ENCODE results near the gene MYO1B.

Gene MYO1B

DNA sequence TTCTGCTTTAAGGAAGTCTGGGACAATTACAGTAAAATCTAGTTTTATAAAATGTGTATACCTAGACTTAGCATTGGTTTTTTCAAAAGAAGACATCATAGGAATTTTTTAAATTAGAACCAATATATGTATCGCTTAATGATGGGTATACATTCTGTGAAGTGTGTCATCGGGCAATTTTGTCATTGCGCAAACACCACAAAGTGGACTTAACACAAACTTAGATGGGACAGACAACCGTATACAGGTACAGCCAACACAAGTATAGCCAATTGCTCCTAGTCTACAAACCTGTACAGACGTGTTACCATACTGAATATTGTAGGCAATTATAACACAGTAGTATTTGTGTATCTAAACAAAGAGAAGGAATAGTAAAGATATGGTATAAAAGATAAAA, 12.7 kb downstream of the MYO1B start:
- TF ChIP-seq, protein P1, sequence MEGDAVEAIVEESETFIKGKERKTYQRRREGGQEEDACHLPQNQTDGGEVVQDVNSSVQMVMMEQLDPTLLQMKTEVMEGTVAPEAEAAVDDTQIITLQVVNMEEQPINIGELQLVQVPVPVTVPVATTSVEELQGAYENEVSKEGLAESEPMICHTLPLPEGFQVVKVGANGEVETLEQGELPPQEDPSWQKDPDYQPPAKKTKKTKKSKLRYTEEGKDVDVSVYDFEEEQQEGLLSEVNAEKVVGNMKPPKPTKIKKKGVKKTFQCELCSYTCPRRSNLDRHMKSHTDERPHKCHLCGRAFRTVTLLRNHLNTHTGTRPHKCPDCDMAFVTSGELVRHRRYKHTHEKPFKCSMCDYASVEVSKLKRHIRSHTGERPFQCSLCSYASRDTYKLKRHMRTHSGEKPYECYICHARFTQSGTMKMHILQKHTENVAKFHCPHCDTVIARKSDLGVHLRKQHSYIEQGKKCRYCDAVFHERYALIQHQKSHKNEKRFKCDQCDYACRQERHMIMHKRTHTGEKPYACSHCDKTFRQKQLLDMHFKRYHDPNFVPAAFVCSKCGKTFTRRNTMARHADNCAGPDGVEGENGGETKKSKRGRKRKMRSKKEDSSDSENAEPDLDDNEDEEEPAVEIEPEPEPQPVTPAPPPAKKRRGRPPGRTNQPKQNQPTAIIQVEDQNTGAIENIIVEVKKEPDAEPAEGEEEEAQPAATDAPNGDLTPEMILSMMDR (conservative IDR thresholded peaks at IDR 0.05), result no peak
- H3K27ac ChIP-seq, result no peak overlapping the region

DNA sequence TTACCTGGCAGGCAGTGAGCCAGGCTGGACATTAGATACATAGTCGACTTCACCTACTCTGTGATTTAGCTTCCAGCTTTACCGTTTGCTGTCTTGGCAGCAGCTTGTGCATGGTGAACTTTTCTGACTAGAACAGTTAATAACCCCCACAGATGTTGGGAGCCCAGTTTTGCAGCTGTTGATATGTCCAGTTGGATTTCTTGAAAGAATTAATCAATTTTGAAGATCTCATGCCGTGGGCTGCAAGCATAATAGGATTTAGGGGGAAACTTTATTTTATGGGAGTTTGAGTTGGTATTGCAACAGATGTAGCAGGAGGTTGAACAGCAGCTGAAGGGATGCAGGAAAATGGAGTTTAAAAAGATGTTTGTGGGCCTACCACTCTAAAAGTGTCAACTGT, 13.8 kb downstream of the MYO1B start:
- H3K27ac ChIP-seq, result no peak overlapping the region
- TF ChIP-seq, protein P1 (conservative IDR thresholded peaks at IDR 0.05), result no peak

DNA sequence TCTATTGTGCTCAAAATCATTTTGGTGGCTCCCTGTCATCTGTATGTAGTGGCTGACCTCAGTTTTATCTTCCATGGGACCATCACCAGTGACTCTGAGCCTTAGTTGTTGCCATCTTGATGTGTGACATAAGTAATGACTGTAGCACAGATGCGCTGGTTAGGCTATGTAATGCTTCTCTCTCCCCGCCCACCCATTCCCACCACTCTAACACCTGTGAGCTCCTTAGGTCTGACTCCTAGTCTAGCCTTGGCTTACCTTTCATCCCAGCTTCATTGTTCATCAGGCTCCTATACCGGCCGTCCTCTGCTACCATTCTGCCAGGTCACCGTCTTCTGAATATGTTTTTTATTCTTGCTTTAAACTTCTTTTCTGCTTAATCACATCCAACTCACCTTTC, 17.2 kb downstream of the MYO1B start:
- TF ChIP-seq, protein P1 (conservative IDR thresholded peaks at IDR 0.05), result no peak
- peak overlapping the region; percentile 70 for H3K27ac ChIP-seq

DNA sequence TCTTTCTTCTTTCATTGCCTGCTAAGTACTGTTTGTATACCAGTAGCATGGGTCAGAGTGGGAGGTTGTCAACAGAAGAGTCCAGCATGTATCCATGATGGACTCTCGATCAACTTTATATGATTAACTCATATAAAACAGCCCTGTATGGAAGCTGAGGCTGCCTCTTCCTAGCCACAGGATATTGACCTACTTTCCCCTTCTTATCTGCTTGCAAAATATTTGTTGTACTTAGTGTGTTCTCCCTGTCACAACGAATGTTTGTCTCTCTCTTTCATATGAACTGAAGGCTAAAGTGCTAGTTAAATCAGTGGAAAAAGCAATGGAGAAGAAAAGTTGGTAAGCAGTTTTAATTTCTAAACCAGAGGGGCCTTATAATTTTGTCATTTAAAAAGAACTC, 17.8 kb downstream of the MYO1B start:
- H3K27ac ChIP-seq, result peak overlapping the region; percentile 70
- TF ChIP-seq, protein P1 (conservative IDR thresholded peaks at IDR 0.05), result no peak

DNA sequence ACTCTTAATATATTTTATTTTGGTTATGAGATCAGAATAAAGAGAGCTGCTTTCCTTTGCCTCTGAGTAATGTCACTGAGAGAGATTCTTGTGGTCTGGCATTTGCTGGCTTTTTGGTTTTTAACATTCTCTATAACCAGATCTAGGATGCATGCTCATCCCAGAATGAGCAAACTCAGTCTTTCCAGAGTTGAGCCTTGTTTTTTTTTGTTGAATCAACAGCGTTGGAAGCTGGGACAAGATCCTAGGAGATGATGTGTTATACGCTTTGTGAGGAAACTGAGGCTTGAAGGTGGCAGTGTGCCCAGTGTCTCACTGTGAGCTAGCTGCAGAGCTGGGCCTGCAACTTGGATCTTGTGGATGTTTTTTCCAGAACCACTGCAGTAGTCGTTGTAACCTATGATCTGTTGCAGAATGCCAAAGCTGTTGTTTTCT, 19.5 kb downstream of the MYO1B start:
- TF ChIP-seq, protein P1 (conservative IDR thresholded peaks at IDR 0.05), result no peak
- H3K27ac ChIP-seq, result peak overlapping the region; percentile 70

DNA sequence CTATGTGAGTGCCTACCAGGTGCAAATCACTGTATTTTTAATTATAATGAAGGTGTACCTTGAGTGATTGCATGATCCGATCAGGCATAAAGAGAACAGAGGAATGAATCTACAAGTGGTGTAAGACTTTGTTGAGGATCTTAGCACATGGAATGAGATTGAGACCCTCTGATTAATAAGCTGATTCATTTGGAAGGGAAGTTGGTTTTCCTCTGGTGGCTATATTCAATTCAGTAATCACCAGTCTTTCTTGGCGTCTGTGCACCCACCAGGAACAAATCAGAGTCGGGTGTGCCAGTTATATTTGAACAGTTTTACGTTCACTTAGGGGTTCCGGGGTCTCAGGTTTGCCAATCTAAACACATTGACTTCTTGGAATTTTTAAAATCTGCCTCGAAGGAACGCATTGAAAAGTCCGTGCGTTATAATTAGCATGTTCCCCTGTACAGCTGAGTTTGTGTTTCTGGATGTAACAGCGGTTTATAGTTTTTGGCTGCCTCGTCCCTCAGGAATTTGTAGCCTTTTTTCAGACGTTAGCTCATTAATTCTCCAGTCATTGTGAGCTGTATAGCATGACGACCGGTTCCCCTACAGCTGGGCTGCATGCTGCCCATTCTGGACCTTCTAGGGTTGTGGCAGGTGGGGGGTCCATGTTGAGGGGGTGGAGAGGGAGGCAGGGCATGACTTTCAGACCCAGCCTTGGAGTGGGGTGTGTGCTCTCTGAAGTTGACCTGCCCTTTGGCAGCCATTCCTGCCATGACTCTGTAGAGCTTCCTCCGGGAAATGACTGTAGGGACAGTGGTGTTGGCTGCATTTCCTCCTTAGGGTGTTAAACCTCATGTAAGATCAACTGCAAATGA, 20.3 kb downstream of the MYO1B start:
- H3K27ac ChIP-seq, result peak overlapping the region; percentile 70; the same call in 1 of the 2 replicates
- TF ChIP-seq, protein P1 (conservative IDR thresholded peaks at IDR 0.05), result no peak

DNA sequence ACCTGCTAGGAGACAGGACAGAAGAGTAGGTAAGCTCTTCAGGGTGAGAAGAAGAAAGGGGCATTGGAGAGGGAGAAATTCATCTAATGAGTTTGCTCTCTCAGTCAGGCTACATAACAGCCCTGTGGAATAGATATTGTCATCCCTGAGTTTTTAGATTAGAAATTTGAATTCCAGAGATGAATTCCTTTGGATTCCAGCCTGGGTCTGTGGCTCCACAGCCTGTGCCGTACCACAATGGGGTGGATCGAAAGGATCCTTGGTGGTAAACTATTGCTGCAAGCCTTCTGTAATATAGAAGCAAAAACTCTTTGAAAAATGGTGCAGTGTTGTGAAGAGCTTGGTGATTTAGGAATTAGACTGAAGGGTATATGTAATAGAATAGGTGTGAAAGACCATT, 21.0 kb downstream of the MYO1B start:
- TF ChIP-seq, protein P1 (conservative IDR thresholded peaks at IDR 0.05), result no peak
- no peak overlapping the region for H3K27ac ChIP-seq
